Mucosa of gallbladder (tissue), 1 donor: ENCODE results near the gene NLGN1. TPM values are rescaled to one million over a fixed set of nuclear protein-coding genes. Genes with fewer than 3 reads are reported as not detected.
"Not testable (repeated sequence)": the region's sequence is repeated elsewhere in the genome, so short reads cannot be mapped to it uniquely, and the experiment has no call there.

Experiments used
- DNase-seq: peaks from one replicate; pipeline ENCODE4 v3.0.0-alpha.2; 2020; ENCODE audit warnings: low spot score
- total RNA-seq: library from RNA; stranded (reverse); gene quantifications from one replicate; pipeline ENCODE4 v1.2.1, GENCODE V29; 2021
- donor health status: DM: no; HTN: no; CAD: no.

NLGN1 gene
- total RNA-seq, 1 donor from 2014 or later, result 8.8 TPM

GRCh38 chr3:173553635-173554280, 156.2 kb downstream of the NLGN1 start:
- DNase-seq, result no peak

DNA sequence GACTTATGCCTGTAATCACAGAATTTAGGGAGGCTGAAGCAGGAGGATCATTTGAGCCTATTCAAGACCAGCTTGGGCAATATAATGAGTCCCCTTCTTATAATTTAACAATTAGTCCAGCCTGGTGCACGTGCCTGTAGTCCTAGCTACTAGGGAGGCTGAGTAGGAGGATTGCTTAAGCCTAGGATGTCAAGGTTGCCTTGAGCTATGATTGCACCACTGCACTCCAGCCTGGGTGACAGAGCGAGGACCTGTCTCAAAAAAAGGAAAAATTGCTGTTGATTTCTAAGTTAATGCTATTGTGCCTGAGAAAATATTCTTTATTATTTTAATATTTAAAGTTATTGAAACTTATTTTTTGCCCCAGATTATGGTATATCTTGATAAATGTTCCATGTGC, 159.0 kb downstream of the NLGN1 start:
- no peak for DNase-seq

GRCh38 chr3:173567997-173568396, 170.5 kb downstream of the NLGN1 start:
- DNase-seq, result no peak

DNA sequence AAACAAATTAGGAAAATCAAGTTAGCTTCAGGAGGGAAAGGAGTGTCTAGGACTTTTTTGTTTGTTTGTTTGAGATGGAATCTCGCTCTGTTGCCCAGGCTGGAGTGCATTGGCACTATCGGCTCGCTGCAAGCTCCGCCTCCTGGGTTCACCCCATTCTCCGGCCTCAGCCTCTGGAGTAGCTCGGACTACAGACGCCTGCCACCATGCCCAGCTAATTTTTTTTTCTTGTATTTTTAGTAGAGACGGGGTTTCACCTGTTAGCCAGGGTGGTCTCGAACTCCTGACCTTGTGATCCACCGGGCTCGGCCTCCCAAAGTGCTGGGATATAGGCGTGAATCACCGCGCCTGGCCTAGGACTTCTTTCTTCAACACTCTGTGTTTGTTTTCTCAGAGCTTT, 171.1 kb downstream of the NLGN1 start:
- no peak for DNase-seq

GRCh38 chr3:173583496-173583895, 186.0 kb downstream of the NLGN1 start:
- no peak for DNase-seq

GRCh38 chr3:173584093-173584837, 186.7 kb downstream of the NLGN1 start:
- DNase-seq, result peak; percentile 34

DNA sequence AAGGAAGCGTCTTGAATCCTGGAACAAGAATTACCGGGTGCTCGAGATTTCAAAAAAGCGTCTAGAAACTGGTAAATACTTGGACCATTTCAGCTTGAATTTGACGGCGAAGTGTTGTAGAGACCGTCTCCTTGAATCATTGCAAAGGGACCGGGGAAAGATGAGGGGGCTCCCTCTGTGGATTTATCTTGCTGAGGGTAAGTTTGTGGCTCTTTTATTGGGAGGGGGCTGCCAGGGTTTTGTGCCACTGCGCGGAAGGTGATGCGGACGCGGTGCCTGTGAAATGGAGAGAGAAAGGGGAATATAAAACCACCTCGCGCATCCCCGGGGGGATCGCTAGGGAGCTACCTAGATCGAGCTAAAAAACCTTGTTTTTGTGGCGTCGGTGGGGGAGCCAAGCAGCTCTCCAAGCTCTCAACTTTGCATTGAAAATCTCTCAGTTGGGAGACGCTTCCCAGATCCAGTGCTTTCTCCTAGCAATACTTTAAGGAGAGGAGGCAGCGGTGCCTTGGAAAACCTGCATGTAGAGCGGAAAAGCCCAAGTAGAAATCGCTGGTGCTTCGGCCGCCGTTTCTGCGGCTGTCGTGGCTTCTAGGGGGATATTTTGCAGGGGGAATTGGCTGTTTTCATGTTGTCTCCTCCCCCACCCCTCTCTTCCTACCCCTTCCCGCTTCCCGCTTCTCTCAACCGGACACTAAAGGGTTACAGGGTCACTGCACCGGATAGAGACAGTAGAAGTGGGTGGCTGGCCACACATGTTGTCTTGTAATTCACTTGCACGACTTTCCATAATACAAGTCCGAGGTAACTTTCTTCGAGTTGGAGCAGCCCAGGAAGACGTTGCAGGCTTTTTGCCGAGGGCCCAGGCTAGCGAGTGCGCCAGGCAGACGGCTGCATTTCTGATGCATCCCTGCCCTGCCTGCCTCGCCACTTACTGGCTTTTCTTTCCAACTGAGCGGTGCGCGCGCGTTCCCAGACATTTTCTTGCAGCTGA, 187.6 kb downstream of the NLGN1 start:
- DNase-seq, result peak; percentile 49

- DNase-seq, result no peak
Observed at GRCh38 chr3:173586166-173586565, 188.6 kb downstream of the NLGN1 start.

- DNase-seq, result no peak
Observed at GRCh38 chr3:173587055-173587454, 189.5 kb downstream of the NLGN1 start.

DNA sequence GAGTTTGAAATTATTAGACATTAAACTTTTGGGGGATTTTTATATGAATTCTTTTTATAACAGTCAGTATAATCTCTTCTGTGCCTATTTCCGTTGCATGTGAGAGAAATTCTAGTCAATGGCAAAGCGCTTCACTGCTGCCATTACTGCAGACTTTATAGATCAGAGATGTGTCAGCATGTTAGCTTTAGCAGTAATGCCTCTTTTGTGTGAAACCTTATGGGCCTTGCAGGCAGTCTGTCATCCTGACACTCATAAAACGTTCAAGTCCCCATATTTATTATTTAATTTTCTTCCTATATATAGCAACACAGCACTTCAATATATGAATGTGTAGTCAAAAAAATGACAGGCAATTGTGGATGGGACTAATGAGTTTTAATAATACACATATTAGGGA, 191.0 kb downstream of the NLGN1 start:
- DNase-seq, result no peak

DNA sequence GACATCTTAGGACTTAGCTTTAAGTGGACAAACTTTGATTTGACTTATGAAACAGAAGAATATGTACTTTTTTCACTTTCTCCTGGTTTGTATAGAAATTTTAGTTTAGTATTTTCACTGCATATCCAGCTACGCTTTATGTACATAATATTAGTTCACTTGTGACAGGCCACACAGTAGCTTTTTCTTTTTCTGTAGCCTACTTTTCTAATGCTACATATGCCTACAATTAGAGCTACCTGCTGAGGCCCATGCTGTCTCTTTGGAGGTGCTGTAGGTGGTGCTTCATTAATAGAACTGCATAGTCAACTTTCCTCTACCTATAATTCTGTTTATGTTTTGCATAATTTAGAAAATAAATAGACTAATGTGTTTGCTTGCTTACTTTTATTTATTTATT, 191.6 kb downstream of the NLGN1 start:
- DNase-seq, result no peak

DNA sequence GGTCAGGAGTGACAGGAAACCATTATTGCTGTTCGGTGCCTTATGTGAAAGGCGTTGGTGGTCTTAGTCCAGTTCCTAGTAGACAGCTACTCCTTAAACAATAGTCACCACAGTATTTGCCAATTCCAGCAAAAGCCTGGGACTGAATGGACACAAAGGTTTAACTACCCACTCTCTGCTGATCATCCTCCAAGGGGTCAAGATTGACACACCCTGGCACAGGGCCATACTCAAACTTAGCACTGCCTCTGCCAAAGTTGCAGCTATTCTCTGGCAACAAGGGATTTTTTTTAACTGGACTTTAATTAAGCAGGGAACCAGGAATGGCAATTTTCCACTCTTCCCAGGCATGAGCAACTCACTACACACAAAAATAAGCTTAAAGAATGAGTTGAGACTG, 193.9 kb downstream of the NLGN1 start:
- DNase-seq, result no peak

DNA sequence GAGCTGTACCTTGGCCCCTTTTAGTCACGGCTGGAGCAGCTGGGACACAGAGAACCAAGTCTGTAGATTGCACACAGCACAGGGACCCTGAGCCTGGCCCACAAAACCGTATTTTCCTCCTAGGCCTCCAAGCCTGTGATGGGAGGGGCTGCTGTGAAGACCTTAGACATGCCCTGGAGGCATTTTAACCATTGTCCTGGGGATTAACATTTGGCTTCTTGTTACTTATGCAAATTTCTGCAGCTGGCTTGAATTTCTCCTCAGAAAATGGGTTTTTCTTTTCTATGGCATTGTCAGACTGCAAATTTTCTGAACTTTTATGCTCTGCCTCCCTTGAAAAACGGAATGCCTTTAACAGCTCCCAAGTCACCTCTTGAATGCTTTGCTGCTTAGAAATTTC, 197.3 kb downstream of the NLGN1 start:
- DNase-seq, result not testable (repeated sequence)

- DNase-seq, result no peak
Observed at GRCh38 chr3:173599673-173600072, 202.1 kb downstream of the NLGN1 start.

DNA sequence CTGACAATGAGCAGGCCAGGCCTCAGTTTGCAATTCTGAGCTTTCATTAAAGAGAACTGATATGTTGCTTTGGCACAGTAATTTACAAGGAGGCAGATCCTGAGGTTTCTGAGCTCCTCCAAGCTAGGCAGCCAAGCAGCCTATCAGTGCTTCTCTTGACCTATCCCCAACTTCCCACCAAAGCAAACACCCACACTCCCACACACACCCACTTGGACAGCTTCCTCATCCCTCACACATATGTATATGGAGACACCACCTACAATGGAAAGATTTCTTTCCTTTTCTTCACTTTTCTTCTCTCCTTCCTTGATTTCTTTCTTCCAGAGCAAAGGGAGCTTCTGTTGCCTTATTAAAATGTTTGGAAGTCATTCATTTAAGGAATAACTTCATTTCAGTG, 217.0 kb downstream of the NLGN1 start:
- no peak for DNase-seq

DNA sequence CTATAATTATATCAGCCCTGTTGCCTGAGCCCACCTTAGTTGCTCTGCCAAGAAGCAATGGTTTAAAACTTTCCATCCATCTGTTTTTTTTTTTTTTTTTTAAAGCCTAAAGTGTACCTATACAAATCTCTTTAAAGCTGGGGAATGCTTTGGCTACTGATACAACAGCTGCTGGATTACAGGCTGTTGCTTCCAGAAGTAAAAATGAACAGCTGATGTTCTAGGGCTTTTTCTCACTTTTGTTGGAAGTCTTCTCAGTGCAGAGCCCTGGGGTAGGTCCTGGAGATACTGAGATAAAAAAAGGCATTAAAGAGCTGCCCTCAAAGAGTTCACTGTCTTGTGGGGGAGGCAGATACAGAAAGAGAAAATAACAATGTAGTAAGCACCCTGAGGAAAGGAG, 218.1 kb downstream of the NLGN1 start:
- no peak for DNase-seq

DNA sequence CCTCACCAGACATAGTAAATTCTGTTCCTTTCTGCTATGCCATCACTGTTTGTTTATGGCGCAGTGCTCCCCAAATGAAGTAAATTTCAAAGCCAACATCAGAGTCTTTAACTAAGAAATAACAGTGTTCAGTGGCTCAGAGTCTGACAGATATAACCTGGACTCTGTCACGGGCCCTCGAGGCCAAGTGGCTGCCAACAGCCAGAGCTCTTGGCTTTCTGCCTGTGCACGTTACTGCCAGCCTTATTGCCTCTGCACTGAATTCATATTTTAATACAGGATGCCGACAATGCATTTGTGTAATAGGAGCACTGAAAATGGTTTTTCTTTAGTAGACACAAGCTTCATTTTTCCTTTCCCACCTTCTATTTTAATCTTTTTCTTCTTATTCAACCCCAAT, 219.9 kb downstream of the NLGN1 start:
- peak; percentile 70 for DNase-seq

DNA sequence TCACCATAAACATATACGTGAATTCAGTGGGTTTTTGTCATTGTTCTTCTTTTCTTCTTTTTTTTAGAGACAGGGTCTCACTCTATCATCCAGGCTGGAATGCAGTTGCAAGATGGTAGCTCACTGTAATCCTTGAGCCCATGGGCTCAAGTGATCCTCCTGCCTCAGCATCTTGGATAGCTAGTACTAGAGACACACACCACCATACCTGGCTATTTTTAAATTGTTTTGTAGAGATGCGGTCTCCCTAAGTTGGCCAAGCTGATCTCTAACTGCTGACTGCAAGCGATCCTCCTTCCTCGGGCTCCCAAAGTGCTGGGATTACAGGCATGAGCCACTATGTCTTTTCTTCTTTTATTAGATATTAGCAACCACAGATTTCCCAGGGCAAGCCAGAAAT, 220.6 kb downstream of the NLGN1 start:
- no peak for DNase-seq

GRCh38 chr3:173618703-173619102, 221.2 kb downstream of the NLGN1 start:
- DNase-seq, result peak; percentile 34

- DNase-seq, result no peak
Observed at GRCh38 chr3:173622166-173622565, 224.6 kb downstream of the NLGN1 start.

DNA sequence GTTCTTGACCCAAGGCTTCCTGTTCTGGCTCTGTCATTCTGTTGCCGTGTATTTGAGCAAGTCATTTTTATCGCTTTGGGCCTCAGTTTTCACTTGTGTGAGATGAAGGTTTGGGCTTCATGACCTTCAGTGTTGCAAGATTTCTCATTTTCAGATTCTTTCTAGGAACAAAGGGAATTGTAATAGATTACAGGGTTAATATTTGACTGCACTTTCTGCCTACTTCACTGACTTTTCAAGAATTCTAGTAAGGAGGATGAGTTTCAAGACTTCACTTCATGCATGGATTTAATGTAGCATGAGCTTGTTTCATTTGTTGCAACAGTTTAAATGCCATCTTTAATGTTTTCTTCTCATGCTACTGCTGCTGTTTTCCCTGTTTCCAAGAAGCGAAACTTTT, 226.5 kb downstream of the NLGN1 start:
- no peak for DNase-seq

- DNase-seq, result no peak
Observed at GRCh38 chr3:173630849-173631248, 233.3 kb downstream of the NLGN1 start.
